Measurements from ENCODE around the gene SCMH1. TPM values are rescaled to one million over a fixed set of nuclear protein-coding genes. Genes with fewer than 3 reads are reported as not detected.

SCMH1 gene
- polyA plus RNA-seq, 2 of the 4 experiments (the other 2 are of a cell fraction): 11.6 to 26.7 TPM

DNA sequence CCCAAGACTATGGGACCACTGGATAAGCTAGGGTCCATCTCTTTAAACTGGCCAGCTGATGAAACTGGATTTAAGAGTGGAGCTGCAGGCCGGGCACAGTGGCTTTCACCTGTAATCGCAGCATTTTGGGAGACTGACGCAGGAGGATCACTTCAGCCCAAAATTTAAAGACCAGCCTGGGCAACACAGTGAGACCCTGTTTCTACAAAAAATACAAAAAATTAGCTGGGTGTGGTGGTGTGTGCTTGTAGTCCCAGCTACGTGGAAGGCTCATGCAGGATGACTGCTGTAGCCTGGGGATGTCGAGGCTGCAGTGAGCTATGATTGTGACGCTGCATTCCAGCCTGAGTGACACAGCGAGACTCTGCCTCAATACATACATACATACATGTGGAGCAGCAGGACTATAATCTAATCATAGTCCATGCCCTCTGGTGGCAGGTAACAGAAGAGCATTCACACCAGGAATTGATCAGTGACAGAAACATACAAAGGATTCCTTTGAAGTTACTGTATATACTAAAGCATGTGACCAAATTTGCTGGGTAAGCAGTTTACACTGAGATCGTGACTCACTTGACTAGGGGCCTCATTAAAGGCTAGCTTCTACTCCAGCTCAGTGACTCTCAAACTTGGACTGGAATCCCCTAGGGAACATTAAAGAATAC is 119.1 kb downstream of the SCMH1 start:
- FAIRE-seq: no peak

GRCh38 chr1:41122148-41122547 is 120.0 kb downstream of the SCMH1 start:
- POLR2A ChIA-PET: no interaction called here
- TF ChIP-seq MAFK (IDR thresholded peaks at IDR 0.05; ENCODE audit: partially characterized antibody): peak; percentile 44
- no peak for TF ChIP-seq TP53 (CRISPR knock-in tag; IDR thresholded peaks at IDR 0.05)
- Histone ChIP-seq H3K4me2 (no peak overlapping the region), H3K9me3 (no peaks in the 10 kb centered on the region), H3K27ac (no peak overlapping the region), H3K4me1 (peaks cover 7% of the 10 kb centered on the region; the same call in 2 of the 3 replicates), H3K4me3 (no peak overlapping the region)
- FAIRE-seq: no peak
- DNase-seq (ENCODE audit: low read depth in 1 of 2, low spot score in 1 of 2): no peak
- CTCF ChIA-PET: interaction anchor here (0.9 to 1.7 kb wide), 2 partner anchors 9 to 85 kb away, joined by 5 to 9 read pairs; no protein-coding TSS in a partner anchor
- no peak for ATAC-seq

More for the DNA sequence above, 119.1 kb downstream of the SCMH1 start:
- POLR2A ChIA-PET: no interaction called here
- no peaks in the 10 kb centered on the region for H3K9me3 ChIP-seq
- DNase-seq (ENCODE audit: low read depth in 1 of 2, low spot score in 1 of 2) (peak; percentile 21 to 36), ATAC-seq (peak; percentile 68 to 82; a peak in 4 of 6 replicates)
- no peak for TF ChIP-seq SREBF2 (IDR thresholded peaks at IDR 0.05)
- TF ChIP-seq NPAS2 (CRISPR knock-in tag; IDR thresholded peaks at IDR 0.05; ENCODE audit: borderline replicate concordance): no peak
- no peak for TF ChIP-seq FOSL2 (IDR thresholded peaks at IDR 0.05)
- 0 out of 2 replicates have a peak, but pooled peaks have one; percentile 17 for TF ChIP-seq FOSL2 (CRISPR knock-in tag; IDR thresholded peaks at IDR 0.05)
- no peak for TF ChIP-seq ATOH8 (CRISPR knock-in tag; IDR thresholded peaks at IDR 0.05; ENCODE audit: low read depth)
- TF ChIP-seq, protein P1, sequence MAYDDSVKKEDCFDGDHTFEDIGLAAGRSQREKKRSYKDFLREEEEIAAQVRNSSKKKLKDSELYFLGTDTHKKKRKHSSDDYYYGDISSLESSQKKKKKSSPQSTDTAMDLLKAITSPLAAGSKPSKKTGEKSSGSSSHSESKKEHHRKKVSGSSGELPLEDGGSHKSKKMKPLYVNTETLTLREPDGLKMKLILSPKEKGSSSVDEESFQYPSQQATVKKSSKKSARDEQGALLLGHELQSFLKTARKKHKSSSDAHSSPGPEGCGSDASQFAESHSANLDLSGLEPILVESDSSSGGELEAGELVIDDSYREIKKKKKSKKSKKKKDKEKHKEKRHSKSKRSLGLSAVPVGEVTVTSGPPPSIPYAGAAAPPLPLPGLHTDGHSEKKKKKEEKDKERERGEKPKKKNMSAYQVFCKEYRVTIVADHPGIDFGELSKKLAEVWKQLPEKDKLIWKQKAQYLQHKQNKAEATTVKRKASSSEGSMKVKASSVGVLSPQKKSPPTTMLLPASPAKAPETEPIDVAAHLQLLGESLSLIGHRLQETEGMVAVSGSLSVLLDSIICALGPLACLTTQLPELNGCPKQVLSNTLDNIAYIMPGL (CRISPR knock-in tag; IDR thresholded peaks at IDR 0.05; ENCODE audit: borderline replicate concordance): no peak
- TF ChIP-seq ZSCAN20 (CRISPR knock-in tag; IDR thresholded peaks at IDR 0.05): no peak
- peak; percentile 20 to 35; a peak in 2 of 5 replicates for TF ChIP-seq RAD21 (conservative IDR thresholded peaks at IDR 0.05 in 1 of 2, IDR thresholded peaks at IDR 0.05 in 1 of 2)
- peak; percentile 23; the same call in 1 of the 3 replicates for TF ChIP-seq CTCF (IDR thresholded peaks at IDR 0.05)
- TF ChIP-seq MAFK (IDR thresholded peaks at IDR 0.05; ENCODE audit: partially characterized antibody): peak; percentile 98
- no peak for TF ChIP-seq MAZ (IDR thresholded peaks at IDR 0.05; ENCODE audit: borderline replicate concordance, low read depth, low read length)
- TF ChIP-seq, protein P2, sequence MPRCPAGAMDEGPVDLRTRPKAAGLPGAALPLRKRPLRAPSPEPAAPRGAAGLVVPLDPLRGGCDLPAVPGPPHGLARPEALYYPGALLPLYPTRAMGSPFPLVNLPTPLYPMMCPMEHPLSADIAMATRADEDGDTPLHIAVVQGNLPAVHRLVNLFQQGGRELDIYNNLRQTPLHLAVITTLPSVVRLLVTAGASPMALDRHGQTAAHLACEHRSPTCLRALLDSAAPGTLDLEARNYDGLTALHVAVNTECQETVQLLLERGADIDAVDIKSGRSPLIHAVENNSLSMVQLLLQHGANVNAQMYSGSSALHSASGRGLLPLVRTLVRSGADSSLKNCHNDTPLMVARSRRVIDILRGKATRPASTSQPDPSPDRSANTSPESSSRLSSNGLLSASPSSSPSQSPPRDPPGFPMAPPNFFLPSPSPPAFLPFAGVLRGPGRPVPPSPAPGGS (IDR thresholded peaks at IDR 0.05): no peak
- TF ChIP-seq RCOR1 (IDR thresholded peaks at IDR 0.05; ENCODE audit: low read depth, low read length): no peak
- no peak for TF ChIP-seq EHMT2 (IDR thresholded peaks at IDR 0.05; ENCODE audit: low read depth)
- 0 out of 2 replicates have a peak, but pooled peaks have one; percentile 23 for TF ChIP-seq MAX (IDR thresholded peaks at IDR 0.05)
- no peak for TF ChIP-seq HEYL (CRISPR knock-in tag; IDR thresholded peaks at IDR 0.05)
- no peak for TF ChIP-seq FOXS1 (CRISPR knock-in tag; IDR thresholded peaks at IDR 0.05)
- TF ChIP-seq EHF (CRISPR knock-in tag; IDR thresholded peaks at IDR 0.05): no peak
- peak; percentile 43; the same call in 2 of the 3 replicates for TF ChIP-seq SMC3 (IDR thresholded peaks at IDR 0.05)
- TF ChIP-seq KDM5A (IDR thresholded peaks at IDR 0.05): no peak
- TF ChIP-seq KDM1A (IDR thresholded peaks at IDR 0.05; ENCODE audit: low read depth): no peak
- no peak for TF ChIP-seq HOXA7 (CRISPR knock-in tag; IDR thresholded peaks at IDR 0.05)
- WGBS (ENCODE audit: missing lambda C conversion rate): 84% methylated on average over 8 of the region's 8 CpGs
- H3K4me3 ChIP-seq: no peak overlapping the region
- peak overlapping the region; percentile 33 to 35; a peak in 4 of 6 replicates for H3K27ac ChIP-seq
- peaks cover 7% of the 10 kb centered on the region; the same call in 2 of the 3 replicates for H3K4me1 ChIP-seq
- H3K4me2 ChIP-seq: no peak overlapping the region
- CTCF ChIA-PET: interaction anchor here (0.6 to 2.1 kb wide), 12 partner anchors 10 to 86 kb away, joined by 3 to 9 read pairs (median 3); no protein-coding TSS in a partner anchor
